ENCODE measurements around the gene ZNF624. TPM values are rescaled to one million over a fixed set of nuclear protein-coding genes. Genes with fewer than 3 reads are reported as not detected.
"Not testable (repeated sequence)": the region's sequence is repeated elsewhere in the genome, so short reads cannot be mapped to it uniquely, and the experiment has no call there.

Gene ZNF624
- total RNA-seq = 13.0 TPM

- peak; percentile 98 for DNase-seq
These were observed at the start of gene ZNF624 for GRCh38 chr17:16653367-16654041. Gene ZNF624, minus strand, starts transcription at chr17:16653850.

GRCh38 chr17:16697603-16698002 is 44.0 kb upstream of the ZNF624 start:
- not testable (repeated sequence) for DNase-seq

- not testable (repeated sequence) for DNase-seq
These were observed 36.8 kb upstream of the ZNF624 start for GRCh38 chr17:16690447-16690846.

- peak; percentile 22 for DNase-seq
These were observed 36.2 kb upstream of the ZNF624 start, which contains the start of gene CCDC144A for GRCh38 chr17:16689731-16690281. Gene CCDC144A, plus strand, starts transcription at chr17:16690241. Its CDS starts 160 bp downstream, at chr17:16690401.

- DNase-seq = not testable (repeated sequence)
These were observed 33.5 kb upstream of the ZNF624 start for GRCh38 chr17:16687151-16687550.

GRCh38 chr17:16686019-16686418 is 32.4 kb upstream of the ZNF624 start:
- not testable (repeated sequence) for DNase-seq

GRCh38 chr17:16683290-16684138 is 29.9 kb upstream of the ZNF624 start:
- peak; percentile 38 for DNase-seq

GRCh38 chr17:16676676-16677268 is 23.1 kb upstream of the ZNF624 start:
- peak; percentile 63 for DNase-seq

- peak; percentile 45 for DNase-seq
These were observed 13.4 kb upstream of the ZNF624 start for GRCh38 chr17:16666907-16667636.

- not testable (repeated sequence) for DNase-seq
These were observed 12.9 kb upstream of the ZNF624 start for GRCh38 chr17:16666553-16666906.

- DNase-seq = no peak
These were observed 9.3 kb upstream of the ZNF624 start for GRCh38 chr17:16662936-16663335.

GRCh38 chr17:16661217-16661616 is 7.6 kb upstream of the ZNF624 start:
- DNase-seq = no peak

GRCh38 chr17:16652847-16653366 is 743 bp downstream of the ZNF624 start:
- DNase-seq = peak; percentile 4

GRCh38 chr17:16652252-16652651 is 1.4 kb downstream of the ZNF624 start:
- no peak for DNase-seq

- no peak for DNase-seq
These were observed 4.1 kb downstream of the ZNF624 start for GRCh38 chr17:16649585-16649984.

- no peak for DNase-seq
These were observed 14.2 kb downstream of the ZNF624 start for GRCh38 chr17:16639438-16639837.

GRCh38 chr17:16623282-16623681 is 30.4 kb downstream of the ZNF624 start:
- DNase-seq = no peak

GRCh38 chr17:16622540-16623277 is 30.9 kb downstream of the ZNF624 start:
- DNase-seq = no peak

GRCh38 chr17:16617481-16618060 is 36.1 kb downstream of the ZNF624 start:
- no peak for DNase-seq

- DNase-seq = no peak
These were observed 54.1 kb downstream of the ZNF624 start for GRCh38 chr17:16599537-16599936.

Measured in tongue (tissue), 2 donors.